CD1c-positive myeloid dendritic cell (primary cell): ENCODE measurements around the gene TES.

ENCODE experiments used
- DNase-seq: peaks from one replicate; pipeline ENCODE4 v3.0.0-alpha.2; 2016; ENCODE audit errors: extremely low spot score

TES gene

DNA sequence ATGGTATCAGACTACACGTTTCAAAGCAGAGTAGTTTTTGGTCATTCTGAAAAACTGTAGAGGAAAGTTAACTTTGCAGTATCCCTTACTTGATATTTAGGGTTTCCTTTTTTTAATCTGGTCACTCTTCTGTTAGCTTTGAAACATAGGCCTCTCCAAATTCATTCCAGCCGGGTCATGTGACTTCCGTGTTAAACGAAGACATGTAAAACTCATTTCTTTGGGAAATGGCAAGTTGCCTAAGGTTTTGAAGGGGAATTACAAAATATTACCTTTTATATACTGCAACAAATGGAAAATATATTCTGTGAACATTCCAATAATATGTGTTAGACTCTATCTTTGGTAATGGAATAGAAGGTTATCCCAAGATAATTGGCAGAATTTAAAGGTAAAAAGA, 9.5 kb downstream of the TES start:
- DNase-seq = no peak

DNA sequence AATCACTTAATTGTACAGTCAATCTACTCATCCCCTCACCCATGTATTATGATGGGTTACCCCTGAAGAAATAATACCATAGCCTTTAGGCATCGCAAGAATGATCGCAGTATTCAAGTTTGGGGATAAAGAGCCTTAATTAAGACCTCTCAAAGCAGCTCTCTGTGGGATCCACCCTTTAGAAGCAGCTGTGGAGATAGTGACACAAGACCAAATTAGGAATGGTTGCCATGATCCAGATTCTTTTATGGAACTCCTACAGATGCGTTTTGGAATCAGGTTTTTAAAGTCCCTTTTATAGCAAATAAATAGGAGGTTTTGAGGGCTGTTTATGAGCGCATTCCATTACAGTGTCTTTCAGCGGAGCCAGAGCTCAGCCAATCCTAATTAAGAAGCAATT, 12.2 kb downstream of the TES start:
- DNase-seq = no peak

DNA sequence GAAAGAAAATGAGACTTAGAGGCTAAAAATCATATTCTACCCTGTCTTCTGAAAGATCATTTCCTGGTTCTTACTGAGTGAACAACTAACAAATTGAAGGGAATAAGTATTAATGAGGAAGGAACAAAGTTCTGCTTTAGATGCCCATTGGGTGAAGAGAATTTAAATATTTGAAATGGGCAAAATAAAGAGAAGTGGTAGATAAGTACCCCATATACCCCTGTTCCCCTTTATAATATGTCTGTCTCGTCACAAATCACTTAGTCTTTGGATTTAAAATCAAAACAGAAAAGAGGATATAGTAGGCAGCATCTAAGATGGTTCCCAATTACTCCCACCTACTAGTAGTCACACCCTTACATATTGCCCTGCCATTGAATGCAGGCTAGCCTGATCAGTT, 13.2 kb downstream of the TES start:
- peak; percentile 68 for DNase-seq

DNA sequence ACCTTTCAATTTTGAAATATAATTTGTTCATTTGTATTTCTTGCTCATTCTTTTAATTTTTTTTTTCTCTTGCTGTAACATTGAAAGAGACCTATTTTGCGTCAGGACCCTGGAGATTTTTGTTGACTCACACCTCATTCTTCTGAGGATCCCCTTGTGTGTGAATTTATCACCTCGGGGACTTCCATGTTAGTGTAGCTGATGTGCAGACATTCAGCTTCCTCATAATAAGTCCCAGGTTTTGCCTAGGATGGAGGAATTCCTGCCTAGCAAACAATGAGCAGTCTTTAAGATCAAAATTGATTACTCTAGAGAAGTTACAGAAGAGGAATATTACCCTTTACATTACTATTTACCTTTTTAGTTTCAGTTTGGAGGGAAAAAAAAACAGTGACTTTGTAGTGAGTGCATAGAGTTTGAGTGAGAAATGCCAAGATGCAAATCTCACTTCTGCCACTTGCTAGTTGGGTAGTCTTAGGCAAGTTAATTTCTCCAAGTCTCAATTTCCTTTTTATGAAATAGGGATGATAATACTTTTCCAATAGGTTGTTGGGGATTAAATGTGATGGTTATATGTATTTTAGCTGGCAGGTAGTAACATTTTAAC, 14.3 kb downstream of the TES start:
- DNase-seq = peak; percentile 11

DNA sequence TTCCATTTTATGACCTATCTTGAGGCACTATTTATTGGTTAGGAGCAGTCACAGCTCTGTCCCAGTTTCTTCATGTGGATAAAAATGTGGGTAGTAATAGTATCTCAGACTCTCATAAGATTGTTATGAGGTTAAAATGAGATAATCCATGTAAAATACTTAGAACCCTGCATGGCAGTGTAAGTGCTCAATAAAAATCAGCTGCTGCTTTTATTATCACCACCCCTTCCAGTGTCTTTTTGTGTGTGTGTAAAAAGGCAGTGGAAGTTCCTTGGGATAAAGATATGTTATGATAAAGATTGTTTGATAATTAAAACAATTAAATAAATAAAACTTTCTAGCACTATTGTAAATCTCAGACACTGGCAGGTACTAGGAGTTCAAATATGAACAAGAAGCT, 15.5 kb downstream of the TES start:
- no peak for DNase-seq

DNA sequence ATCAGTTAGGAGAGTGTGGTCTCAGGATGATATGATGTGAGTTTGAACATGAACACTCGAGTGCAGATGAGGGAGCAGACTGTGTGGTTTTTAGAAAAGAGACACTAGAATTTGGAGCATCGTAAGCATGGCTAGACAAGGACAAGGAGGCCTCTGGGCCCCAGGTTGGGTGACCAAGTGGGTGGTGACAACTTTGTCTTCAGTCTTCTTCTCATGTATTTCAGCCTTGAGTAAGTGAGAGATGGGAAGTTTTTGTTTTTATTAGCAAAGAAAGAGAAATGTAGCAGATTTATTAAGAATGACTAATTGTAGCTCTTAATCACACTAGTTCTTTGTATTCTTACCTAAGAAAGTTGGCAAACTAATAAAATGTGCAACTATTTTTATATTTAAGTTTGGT, 16.3 kb downstream of the TES start:
- DNase-seq = no peak

DNA sequence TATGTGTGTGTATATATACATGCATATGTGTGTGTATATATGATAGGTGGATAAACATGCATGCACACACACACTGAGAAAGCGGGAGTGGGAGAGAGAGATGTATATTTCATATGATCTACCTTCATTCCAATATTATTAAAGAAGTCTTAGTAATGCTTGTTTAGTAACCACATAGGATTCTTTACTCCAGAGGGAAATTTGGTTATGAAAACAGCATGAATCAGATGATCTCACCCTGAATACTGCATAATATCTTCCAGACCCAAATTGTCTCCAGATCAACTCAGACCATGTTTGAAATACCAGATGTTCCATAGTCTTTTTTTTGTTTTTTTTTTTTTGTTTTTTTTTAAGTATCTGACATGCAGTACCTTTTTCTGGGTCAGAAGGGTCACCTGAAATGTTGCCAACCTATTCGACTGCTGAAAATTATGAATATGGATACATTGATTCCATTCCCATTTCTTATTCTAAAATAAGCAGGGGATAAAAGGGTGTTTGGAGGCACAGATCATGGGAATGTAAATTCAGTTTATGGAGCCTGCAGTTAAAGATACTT, 17.4 kb downstream of the TES start:
- no peak for DNase-seq

DNA sequence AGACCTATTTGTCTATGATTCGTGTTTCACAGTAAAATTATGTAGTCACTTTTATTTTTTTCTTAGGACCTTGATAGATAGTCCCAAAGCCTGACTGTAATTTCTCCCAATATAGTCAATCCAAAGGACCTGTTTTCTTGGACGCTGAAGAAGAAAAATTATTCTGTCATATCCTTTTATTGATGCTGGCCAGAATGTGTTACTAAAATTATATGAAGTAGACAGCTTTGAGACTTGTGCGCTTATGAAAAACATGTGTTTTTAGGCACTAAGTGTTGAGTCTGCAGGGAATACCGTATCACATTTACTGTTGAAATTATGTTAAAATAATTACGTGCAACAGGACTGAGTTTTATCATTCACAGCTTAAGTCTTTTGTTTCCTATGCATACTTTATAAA, 17.9 kb downstream of the TES start:
- no peak for DNase-seq

DNA sequence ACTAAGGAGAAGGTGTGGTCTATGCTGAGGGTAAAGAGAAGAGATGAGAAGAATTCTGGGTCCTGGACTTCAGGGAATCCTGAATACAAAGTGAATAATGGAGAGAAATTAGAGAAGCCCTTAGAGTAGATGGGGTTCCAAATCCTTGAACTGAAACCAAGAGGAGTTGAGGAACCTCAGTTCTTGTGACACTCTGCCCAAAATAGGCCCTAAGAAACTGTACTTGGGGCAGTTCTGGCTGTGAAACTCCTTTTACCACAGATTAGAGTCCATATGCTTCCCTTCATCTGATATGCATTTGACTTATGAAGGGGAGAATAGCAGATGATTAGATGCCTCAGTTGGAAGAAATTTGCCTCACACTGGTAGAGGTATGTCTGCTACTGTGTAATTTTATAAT, 19.0 kb downstream of the TES start:
- DNase-seq = peak; percentile 58

DNA sequence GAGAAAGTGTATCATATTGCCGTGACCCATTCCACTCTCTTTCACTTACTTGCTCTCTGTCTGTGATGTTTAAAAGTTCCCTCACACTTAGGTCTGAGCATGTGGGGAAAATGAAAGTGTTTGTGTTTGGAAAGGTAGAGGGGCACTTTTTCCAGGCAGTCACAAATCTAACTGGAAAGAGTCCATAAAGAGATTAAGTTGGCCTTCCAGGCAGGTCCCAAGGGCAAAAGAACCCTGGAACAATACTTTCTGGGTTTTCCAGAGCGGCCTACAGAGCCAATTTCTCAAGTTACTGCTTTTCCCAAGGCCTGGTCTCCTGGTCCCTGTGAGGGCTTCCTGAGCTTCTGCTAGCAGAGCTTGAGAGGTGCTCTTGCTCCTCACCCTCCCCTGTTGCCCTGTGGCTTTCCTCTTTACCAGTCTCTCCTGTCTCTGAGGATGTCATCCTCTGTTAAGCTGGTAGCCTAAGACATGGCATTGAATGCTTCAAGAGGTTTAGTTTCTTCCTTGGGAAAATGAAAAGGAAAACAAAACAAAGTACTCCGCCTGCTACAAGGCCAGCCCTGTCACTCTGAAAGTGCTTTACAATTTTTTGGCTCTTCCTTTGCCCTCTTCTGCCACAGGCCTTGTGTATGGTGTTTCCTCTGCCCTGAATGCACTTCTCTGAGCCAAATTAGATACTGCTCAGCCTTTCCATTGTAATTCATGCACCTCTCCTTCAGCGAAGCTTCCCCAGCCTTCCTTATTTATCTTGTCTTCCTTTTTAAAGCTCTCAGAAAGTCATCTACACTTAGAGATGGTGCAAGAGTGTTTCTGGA, 20.1 kb downstream of the TES start:
- no peak for DNase-seq

DNA sequence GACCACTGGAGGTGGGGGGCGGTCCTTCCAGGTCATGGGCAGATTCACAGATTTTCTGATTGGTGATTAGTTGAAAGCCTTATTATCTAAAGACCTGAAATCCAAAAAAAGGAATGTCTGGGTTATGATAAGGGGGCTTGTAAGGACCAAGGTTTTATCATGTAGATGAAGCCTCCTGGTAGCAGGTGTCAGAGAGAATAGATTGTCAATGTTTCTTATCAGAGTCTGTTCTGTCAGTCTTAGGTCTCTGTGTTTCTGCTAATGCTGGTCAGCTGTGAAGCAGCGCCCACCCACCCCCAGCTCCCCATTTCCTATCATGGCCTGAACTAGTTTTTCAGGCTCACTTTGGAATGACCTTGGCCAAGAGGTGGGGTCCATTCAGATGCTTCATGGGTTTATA, 21.2 kb downstream of the TES start:
- no peak for DNase-seq

DNA sequence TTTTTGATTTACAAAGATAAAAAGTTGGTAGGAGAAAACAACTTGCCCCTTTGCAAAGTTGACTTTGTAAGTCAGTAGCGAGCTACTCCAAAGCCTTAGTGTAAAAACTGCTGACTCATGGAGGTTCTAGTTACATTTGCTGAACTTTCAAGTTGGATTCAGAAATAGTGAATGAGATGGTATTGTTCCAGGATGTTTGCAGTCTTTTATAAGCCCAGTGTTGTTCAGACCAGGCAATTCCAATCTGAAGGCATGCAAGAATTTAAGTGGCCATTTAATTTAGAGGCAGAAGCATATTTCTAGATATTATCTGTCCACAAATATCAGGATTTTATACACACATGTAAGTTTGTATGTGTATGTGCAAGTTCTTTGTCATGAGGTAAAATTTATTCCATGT, 21.6 kb downstream of the TES start:
- DNase-seq = peak; percentile 10

DNA sequence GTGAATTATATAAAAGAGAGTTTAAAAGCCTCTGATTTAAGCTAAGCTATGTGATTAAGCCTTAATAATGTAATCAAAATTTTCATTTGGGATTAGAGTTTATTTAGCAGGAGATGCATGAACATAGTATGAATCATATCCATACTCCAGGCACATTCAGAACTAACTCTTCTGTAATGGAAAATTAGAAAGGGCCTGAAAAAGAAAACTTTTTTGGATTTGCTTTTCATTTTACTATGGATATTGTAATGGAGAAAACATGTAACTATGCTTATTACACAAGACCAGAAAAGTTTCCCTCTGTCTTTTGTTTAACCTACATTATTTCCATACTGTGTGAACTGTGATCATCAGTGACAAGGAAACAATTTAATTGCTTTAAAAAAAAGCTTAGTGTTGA, 22.0 kb downstream of the TES start:
- DNase-seq = peak; percentile 5

DNA sequence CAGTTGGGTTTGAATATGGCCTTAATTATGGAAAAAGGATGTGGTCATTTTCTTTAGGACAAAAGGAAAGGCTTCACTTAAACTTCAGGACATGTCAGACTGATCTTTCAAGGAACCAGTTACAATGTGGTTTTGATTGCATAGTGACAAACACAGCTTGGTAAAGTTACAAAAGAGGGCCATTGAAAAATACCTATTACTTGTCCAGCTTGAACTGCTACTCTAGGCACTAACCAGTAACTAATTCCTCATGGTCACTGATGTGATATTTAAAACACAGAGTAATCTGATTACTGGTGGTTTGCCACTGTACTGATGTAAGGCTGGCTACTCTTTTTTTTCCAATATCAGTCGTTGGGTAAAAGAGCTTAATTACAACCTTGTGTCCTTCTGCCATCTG, 22.6 kb downstream of the TES start:
- peak; percentile 38 for DNase-seq

DNA sequence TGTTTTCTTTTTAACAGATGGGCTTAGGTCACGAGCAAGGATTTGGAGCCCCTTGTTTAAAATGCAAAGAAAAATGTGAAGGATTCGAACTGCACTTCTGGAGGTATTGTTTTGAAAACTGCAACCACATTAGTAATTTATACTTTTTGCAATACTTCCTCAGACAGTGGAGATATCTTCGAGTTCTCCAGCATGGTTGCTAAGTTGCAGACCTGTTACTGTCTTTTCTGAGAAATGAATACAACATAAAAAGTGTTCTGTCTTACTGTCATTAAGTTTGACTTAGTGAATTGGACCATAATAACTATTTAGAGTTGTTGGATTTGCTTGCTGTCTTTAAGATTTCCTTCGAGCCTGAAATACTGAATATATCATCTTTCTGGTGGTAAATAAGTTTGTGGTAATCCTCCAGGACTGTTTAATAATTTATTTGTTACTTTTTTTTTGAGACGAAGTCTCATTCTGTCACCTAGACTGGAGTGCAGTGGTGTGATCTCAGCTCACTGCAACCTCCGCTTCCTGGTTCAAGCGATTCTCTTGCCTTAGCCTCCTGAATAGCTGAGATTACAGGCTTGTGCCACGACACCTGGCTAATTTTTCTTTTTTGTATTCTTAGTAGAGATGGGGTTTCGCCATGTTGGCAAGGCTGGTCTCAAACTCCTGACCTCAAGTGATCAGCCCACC, 24.3 kb downstream of the TES start:
- no peak for DNase-seq

DNA sequence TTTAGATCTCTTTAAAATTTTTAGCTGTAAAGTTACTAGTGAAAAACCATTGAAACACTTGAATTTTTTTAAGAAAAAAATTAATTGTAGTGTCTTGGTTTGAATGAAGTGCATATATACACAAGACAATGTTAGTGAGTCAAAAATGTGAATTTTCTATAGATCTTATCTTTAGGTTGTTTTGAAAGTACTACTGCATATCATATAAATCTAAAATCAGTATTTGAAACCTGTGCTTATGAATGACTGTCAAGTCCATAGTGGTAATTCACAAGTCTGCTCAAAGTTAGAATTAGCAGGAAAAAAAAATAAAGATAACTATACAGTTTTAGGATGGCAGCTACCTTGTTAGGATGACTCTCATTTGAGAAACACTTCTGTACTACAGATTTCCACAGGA, 25.0 kb downstream of the TES start:
- no peak for DNase-seq

DNA sequence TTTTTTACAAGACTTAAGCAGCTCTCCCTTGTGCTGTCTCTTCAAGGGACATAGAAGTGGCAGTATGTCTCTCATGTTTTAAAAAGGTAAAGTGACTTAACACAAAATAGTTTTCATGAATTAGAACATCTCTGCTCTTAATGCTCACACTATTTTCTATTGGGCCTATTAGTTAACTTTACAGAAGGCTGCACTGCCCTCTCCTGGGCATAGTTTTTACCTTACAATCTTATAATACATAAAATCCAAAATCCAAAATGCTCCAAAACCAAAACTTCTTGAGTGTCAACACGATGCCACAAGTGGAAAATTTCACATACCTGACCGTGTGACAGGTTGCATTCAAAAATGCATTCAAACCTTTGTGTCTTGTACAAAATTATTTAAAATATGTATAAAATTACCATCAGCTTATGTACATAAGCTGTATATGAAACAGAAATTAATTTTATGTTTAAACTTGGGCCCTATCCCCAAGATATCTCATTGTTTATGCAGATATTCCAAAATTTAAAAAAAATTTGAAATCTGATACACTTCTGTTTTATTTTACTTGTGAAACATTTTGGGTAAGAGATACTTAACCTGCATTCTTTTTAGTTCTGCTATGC, 25.8 kb downstream of the TES start:
- peak; percentile 76 for DNase-seq

DNA sequence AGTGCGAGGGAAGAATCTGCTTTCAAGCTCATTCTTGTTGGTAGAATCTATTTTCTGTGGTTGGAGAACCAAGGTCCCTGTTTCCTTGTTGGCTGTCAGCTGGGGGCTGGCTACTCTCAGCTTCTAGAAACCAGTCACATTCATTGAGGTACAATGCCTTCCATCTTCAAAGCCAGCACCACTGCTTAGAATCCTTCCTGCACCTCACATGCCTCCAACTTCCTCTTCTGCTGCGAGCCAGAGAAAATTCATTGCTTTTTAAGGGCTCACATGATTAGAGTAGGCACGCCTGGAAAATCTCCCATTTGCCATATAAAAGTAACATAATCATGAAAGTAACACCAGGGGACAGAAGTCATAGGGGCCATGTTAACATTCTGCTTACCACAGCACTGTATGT, 28.7 kb downstream of the TES start:
- peak; percentile 13 for DNase-seq

DNA sequence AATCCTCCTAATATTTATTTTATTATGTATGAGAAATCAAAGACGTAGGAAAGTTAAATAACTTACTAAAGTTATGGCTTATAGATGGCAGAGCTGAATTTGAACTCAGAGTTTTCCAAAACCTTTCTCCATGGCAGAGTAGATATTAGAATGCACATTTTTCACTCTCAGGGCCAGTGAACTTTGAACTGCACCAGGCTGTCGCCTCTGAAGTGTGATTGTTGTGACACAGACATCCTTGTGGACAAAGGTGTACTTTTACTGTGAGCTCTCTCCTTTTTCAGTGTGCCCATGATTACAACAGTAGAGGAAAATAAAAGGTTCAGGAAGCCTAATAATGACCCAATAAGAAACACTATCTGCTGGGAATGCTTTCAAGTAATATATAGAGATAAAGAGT, 29.1 kb downstream of the TES start:
- no peak for DNase-seq

DNA sequence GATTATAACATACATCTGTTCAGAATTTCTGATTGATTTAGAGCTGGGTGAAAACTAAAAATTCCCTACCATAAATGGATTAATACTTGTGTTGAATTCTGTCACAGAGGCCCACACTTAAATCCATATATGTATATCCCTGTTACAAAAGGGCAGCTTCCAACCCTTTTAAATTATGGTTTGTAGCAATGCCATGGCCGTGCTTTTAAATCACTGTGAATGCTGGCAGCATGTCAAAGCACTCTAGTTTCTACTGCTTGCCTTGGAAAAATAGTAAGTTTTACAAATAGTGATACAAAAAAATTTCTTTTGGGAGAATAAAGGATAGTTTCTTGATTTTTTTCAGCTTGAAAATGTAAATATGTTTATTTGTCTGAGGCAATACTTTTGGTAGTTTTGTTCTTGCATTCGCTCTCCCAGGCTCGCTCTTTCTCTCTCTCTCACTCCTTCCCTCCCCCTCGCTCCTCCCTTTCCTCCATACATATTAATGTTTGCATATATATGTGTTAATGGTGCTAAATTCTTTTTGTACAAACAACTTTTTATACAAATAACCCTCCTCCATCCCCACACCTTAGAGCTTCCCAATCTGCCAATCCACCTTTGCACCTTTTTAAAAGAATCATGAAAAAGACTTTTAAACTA, 29.8 kb downstream of the TES start:
- no peak for DNase-seq

DNA sequence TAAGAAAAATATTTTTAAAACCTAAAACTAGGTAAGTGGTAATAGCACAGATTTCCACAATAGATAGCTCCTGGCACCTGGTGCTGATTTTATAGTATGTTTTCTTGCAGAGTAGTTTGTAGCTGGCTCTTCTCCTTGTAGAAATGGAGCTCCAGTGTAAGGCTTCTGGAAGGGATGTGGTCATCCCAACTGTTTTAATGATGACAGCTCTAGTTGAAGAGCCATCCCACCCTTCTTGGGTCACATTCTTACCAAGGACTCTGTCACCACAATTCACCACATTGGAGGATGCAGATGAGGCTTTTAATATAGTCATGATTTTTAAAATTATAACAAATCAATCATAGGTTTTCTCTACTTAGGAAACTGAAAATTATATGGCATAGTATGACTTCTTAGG, 31.0 kb downstream of the TES start:
- no peak for DNase-seq

DNA sequence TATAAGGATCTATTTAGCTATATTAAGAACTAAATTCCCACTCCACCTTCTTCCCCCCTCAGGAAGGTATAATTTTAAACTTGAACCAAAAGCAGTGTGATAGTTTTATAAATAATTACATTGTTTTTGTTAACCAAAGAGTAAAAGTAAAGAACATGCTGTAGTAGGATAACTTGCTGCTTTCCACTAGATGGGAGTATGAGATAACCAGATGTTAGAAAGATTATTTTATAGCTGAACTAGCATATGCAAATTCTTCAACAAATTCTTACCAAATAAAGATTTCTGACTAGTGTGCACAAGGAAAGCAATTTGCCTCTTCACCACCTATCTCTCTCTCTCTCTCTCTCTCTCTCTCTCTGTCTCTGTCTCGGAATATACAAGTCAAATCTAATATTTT, 31.8 kb downstream of the TES start:
- no peak for DNase-seq
